ENCODE results near the gene ST3GAL4. TPM values are rescaled to one million over a fixed set of nuclear protein-coding genes. Genes with fewer than 3 reads are reported as not detected.
A peak's percentile ranks its signal among the peaks of the same experiment; 100 is the strongest.

The ST3GAL4 gene
- total RNA-seq, 4 donors from 2014 or later = 42.1 to 56.2 (median 47.2) TPM

DNA sequence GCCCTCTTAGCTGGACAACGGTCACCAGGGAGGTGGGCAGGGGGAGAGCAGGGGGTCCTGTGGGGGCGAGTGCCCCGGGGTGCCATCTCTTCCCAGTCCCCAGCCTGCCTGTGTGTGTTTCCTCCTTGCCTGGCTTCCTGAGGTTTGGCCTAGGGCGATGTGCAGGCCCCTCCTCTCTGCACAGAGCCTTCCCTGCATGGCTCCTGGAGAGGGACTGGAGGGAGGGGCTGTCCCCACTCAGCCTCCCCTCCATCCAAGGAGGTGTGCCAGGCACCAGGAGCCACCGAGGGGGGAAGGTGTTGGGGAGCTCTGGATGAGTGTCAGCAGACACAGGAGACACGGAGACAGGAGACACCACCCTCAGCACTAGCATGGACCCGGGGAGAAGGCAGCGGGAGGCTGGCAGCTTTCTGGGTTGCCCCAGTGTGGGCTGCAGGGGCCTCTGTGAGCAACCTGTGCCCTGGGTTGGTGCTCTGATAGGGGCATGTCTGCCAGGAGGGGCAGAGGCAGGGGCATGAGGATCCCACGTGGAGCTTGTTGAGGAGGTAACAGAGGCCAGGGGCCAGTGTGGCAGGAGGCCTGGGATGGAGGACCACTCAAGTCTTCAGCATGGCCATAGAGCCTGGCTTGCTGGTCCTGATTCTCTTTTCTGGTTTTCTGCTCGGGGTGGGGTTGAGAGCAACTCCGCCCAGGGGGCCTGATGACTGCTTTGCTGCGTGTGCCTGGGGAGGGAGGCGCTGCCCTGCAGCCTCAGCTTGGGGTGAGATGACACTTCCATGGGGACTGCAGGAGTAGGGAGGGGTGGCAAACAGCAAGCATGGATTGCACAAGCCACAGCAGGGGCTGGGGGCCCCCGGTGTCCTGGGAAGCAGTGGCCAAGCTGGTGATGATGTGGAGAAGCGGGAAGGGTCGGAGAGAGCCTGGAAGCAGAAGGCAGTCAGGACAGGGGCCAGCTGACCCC is 78.8 kb downstream of the ST3GAL4 start:
- Histone ChIP-seq H3K4me3 (no peak overlapping the region), H3K27ac (peak overlapping the region in 1 of 4 donors; percentile 28), H3K4me1 (peaks cover 0 to 34% (median 16%) of the 10 kb centered on the region in 3 donors), H3K27me3 (no peaks in the 10 kb centered on the region), H3K36me3 (no peaks in the 10 kb centered on the region), H3K9me3 (no peaks in the 10 kb centered on the region)
- TF ChIP-seq EP300 (IDR thresholded peaks at IDR 0.05) (no peak), POLR2A (IDR thresholded peaks at IDR 0.05) (no peak), POLR2AphosphoS5 (IDR thresholded peaks at IDR 0.05) (no peak)
- TF ChIP-seq, protein P1, sequence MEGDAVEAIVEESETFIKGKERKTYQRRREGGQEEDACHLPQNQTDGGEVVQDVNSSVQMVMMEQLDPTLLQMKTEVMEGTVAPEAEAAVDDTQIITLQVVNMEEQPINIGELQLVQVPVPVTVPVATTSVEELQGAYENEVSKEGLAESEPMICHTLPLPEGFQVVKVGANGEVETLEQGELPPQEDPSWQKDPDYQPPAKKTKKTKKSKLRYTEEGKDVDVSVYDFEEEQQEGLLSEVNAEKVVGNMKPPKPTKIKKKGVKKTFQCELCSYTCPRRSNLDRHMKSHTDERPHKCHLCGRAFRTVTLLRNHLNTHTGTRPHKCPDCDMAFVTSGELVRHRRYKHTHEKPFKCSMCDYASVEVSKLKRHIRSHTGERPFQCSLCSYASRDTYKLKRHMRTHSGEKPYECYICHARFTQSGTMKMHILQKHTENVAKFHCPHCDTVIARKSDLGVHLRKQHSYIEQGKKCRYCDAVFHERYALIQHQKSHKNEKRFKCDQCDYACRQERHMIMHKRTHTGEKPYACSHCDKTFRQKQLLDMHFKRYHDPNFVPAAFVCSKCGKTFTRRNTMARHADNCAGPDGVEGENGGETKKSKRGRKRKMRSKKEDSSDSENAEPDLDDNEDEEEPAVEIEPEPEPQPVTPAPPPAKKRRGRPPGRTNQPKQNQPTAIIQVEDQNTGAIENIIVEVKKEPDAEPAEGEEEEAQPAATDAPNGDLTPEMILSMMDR (IDR thresholded peaks at IDR 0.05) = no peak
- ATAC-seq = no peak
- WGBS, 2 donors (ENCODE audit: low coverage in 1 of 2) = 75 to 100% methylated on average over 3 to 5 of the region's 16 CpGs

DNA sequence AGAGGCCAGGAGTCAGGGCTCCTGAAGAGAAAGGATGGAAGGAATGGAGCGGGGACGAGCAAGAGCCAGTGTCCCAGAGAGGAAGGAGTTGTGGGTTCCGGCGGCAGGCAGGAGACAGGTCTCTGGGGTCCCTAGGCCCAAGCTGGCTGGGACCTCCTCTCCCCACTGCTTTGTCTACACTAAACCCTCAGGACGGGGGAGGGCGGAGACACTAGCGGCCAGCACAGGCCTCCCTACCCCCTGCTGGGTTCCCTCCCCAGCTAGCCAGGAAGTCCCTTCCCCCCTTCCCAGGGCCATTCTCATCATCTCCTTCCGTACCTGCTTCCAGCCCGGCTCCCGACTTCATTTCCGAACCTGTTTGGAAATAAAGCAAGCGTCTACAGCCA is 79.5 kb downstream of the ST3GAL4 start:
- Histone ChIP-seq H3K27me3 (no peaks in the 10 kb centered on the region), H3K27ac (no peak overlapping the region), H3K4me3 (no peak overlapping the region), H3K36me3 (no peaks in the 10 kb centered on the region), H3K4me1 (peaks cover 0 to 34% (median 16%) of the 10 kb centered on the region in 3 donors), H3K9me3 (no peaks in the 10 kb centered on the region)
- TF ChIP-seq POLR2A (IDR thresholded peaks at IDR 0.05) (no peak), POLR2AphosphoS5 (IDR thresholded peaks at IDR 0.05) (no peak), EP300 (IDR thresholded peaks at IDR 0.05) (no peak)
- TF ChIP-seq, protein P1 (IDR thresholded peaks at IDR 0.05) = no peak
- no peak for ATAC-seq
- 75 to 78% methylated on average over 2 of the region's 12 CpGs for WGBS, 2 donors (ENCODE audit: low coverage in 1 of 2)

DNA sequence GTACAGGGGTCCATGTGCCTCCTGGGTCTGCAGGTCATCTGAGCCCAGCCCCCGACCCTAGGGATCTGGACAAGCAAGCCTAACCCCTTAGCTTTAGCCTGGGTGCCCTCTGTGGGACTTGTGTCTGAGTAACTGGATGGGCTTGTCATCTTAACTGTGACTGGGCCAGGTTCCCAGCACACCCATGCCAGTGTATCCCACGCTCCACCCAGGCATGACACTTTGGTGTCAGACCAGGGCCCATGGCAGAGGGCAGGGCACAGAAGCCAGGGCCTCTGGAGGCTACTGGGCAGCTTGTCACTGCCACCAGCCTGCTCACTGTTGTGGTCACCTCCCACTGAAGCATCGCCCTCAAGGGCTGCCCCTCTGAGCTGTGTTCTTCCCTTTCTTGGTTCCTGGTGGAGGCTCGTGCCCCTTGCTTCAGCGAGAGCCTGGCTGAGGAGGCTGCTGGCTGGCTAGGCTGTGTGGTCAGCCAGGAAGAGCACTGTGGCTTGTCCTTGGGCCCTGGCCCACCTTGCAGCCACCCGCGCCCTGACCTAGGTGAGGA is 80.8 kb downstream of the ST3GAL4 start:
- ATAC-seq = no peak
- WGBS, 2 donors (ENCODE audit: low coverage in 1 of 2) = 93% methylated on average over 3 of the region's 7 CpGs; no CpG with 5 or more reads in 1 of the 2 donors
- Histone ChIP-seq H3K4me3 (no peak overlapping the region), H3K27ac (no peak overlapping the region), H3K36me3 (no peaks in the 10 kb centered on the region), H3K9me3 (no peaks in the 10 kb centered on the region), H3K4me1 (peaks cover 0 to 41% (median 19%) of the 10 kb centered on the region in 3 donors), H3K27me3 (peaks cover 3% of the 10 kb centered on the region)
- TF ChIP-seq POLR2AphosphoS5 (IDR thresholded peaks at IDR 0.05) (no peak), EP300 (IDR thresholded peaks at IDR 0.05) (no peak), POLR2A (IDR thresholded peaks at IDR 0.05) (no peak)
- TF ChIP-seq, protein P1 (IDR thresholded peaks at IDR 0.05) = no peak

DNA sequence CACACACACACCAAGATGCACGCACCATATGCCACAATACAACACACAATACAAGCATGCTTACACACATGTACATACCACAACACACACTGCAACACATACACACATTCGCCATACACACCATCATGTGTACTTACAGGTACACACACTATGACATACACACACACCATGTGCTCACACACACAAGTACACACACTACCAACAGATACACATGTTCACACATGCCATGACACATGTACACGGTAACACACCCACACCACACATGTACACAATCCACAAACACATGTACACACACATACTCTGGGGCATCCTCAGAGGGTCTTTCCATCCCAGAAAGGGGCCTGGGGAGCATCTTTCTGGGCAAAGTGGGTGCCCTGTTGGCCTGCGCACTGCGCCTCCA is 82.2 kb downstream of the ST3GAL4 start:
- 93 to 97% methylated on average over 5 of the region's 5 CpGs for WGBS, 2 donors (ENCODE audit: low coverage in 1 of 2)
- Histone ChIP-seq H3K27ac (no peak overlapping the region), H3K27me3 (peaks cover 12% of the 10 kb centered on the region), H3K4me3 (no peak overlapping the region), H3K9me3 (no peaks in the 10 kb centered on the region), H3K4me1 (peaks cover 0 to 27% (median 9%) of the 10 kb centered on the region in 3 donors), H3K36me3 (no peaks in the 10 kb centered on the region)
- TF ChIP-seq, protein P1 (IDR thresholded peaks at IDR 0.05) = no peak
- TF ChIP-seq POLR2AphosphoS5 (IDR thresholded peaks at IDR 0.05) = no peak
- TF ChIP-seq POLR2A (IDR thresholded peaks at IDR 0.05) = no peak
- no peak for TF ChIP-seq EP300 (IDR thresholded peaks at IDR 0.05)
- no peak for ATAC-seq
